Right atrium auricular region (tissue), 2 donors: Measurements from ENCODE around the gene TBPL1. TPM values are rescaled to one million over a fixed set of nuclear protein-coding genes. Genes with fewer than 3 reads are reported as not detected.
"Not testable (repeated sequence)": the region's sequence is repeated elsewhere in the genome, so short reads cannot be mapped to it uniquely, and the experiment has no call there.

Experiments
- DNase-seq: peaks from one replicate; pipeline ENCODE4 v3.0.0-alpha.2; 2019; ENCODE audit warnings: low spot score
- H3K27ac ChIP-seq, 2 donors: fragments of 200-600 bp; sonication (generic); 1 replicate in 1 of 2; 2 replicates in 1 of 2; pipeline ENCODE4 v1.5.1; 2016 to 2019
- H3K27me3 ChIP-seq, 2 donors: fragments of 200-600 bp; sonication (generic); one replicate each; pipeline versions ENCODE4 v1.5.1 to v1.6.0; 2017 to 2019
- H3K36me3 ChIP-seq: fragments of 200-600 bp; sonication (generic); one replicate; pipeline ENCODE4 v1.5.1; 2016
- H3K4me1 ChIP-seq, 2 donors: fragments of 200-600 bp; sonication (generic); one replicate each; pipeline versions ENCODE4 v1.5.1 to v1.6.0; 2017 to 2019
- H3K4me3 ChIP-seq, 2 donors: fragments of 200-600 bp; sonication (generic); 1 replicate in 1 of 2; 2 replicates in 1 of 2; pipeline ENCODE4 v1.5.1; 2017 to 2019; ENCODE audit warnings: mild to moderate bottlenecking in 1 of 2, moderate library complexity in 1 of 2
- H3K9me3 ChIP-seq, 2 donors: fragments of 200-600 bp; sonication (generic); one replicate each; pipeline ENCODE4 v1.5.1; 2019
- CTCF ChIP-seq, 2 donors: fragments of 200-600 bp; sonication (generic); IDR thresholded peaks; one replicate each; pipeline ENCODE4 v1.5.1; 2019; ENCODE audit warnings: antibody characterized with exemption in 2 of 2
- total RNA-seq, 2 donors: library from RNA; depleted of rRNA; stranded (reverse); fragments of >200 nt; gene quantifications; one replicate each; pipeline ENCODE4 v1.1.0, GENCODE V29; 2016

TBPL1 gene
- total RNA-seq, 2 donors from 2014 or later, result 18.9 to 22.6 TPM

GRCh38 chr6:133966654-133967329 is 13.8 kb downstream of the TBPL1 start:
- Histone ChIP-seq H3K9me3 (no peaks in the 10 kb centered on the region), H3K27ac (no peak overlapping the region), H3K27me3 (no peaks in the 10 kb centered on the region), H3K4me3 (no peak overlapping the region), H3K4me1 (peaks cover 0 to 17% of the 10 kb centered on the region in 2 donors), H3K36me3 (no peaks in the 10 kb centered on the region)
- DNase-seq, result no peak
- no peak for TF ChIP-seq CTCF (IDR thresholded peaks at IDR 0.05)

- H3K27ac ChIP-seq, result no peak overlapping the region
- no peak for DNase-seq
- H3K27me3 ChIP-seq, result no peaks in the 10 kb centered on the region
- no peaks in the 10 kb centered on the region for H3K36me3 ChIP-seq
- no peak overlapping the region for H3K4me3 ChIP-seq
- H3K9me3 ChIP-seq, result no peaks in the 10 kb centered on the region
- peaks cover 0 to 17% of the 10 kb centered on the region in 2 donors for H3K4me1 ChIP-seq
- TF ChIP-seq CTCF (IDR thresholded peaks at IDR 0.05), result no peak
Observed at GRCh38 chr6:133967347-133967746, 14.3 kb downstream of the TBPL1 start.

- H3K27ac ChIP-seq, H3K27me3 ChIP-seq, H3K36me3 ChIP-seq, H3K9me3 ChIP-seq, H3K4me3 ChIP-seq, DNase-seq: not testable (repeated sequence)
- peaks cover 0 to 21% of the 10 kb centered on the region in 2 donors for H3K4me1 ChIP-seq
Observed at GRCh38 chr6:133967835-133968234, 14.8 kb downstream of the TBPL1 start.

- Histone ChIP-seq H3K36me3 (no peaks in the 10 kb centered on the region), H3K9me3 (no peaks in the 10 kb centered on the region), H3K4me3 (no peak overlapping the region), H3K27ac (no peak overlapping the region), H3K27me3 (no peaks in the 10 kb centered on the region), H3K4me1 (peaks cover 0 to 31% of the 10 kb centered on the region in 2 donors)
- DNase-seq, result no peak
- TF ChIP-seq CTCF (IDR thresholded peaks at IDR 0.05), result no peak
Observed at GRCh38 chr6:133969285-133969920, 16.4 kb downstream of the TBPL1 start.

- no peaks in the 10 kb centered on the region for H3K9me3 ChIP-seq
- no peaks in the 10 kb centered on the region for H3K27me3 ChIP-seq
- H3K4me3 ChIP-seq, result no peak overlapping the region
- H3K4me1 ChIP-seq, result peaks cover 0 to 31% of the 10 kb centered on the region in 2 donors
- no peak overlapping the region for H3K27ac ChIP-seq
- no peak for TF ChIP-seq CTCF (IDR thresholded peaks at IDR 0.05)
- no peaks in the 10 kb centered on the region for H3K36me3 ChIP-seq
- no peak for DNase-seq
Observed at GRCh38 chr6:133969921-133970295, 16.9 kb downstream of the TBPL1 start.

GRCh38 chr6:133971861-133972260 is 18.8 kb downstream of the TBPL1 start:
- Histone ChIP-seq H3K27me3 (no peaks in the 10 kb centered on the region), H3K9me3 (no peaks in the 10 kb centered on the region), H3K36me3 (no peaks in the 10 kb centered on the region), H3K4me1 (peaks cover 0 to 27% of the 10 kb centered on the region in 2 donors), H3K27ac (no peak overlapping the region), H3K4me3 (no peak overlapping the region)
- no peak for DNase-seq
- TF ChIP-seq CTCF (IDR thresholded peaks at IDR 0.05), result no peak
